ENCODE data around the gene RASL12.
"Not testable (repeated sequence)": the region's sequence is repeated elsewhere in the genome, so short reads cannot be mapped to it uniquely, and the experiment has no call there.

RASL12 gene

DNA sequence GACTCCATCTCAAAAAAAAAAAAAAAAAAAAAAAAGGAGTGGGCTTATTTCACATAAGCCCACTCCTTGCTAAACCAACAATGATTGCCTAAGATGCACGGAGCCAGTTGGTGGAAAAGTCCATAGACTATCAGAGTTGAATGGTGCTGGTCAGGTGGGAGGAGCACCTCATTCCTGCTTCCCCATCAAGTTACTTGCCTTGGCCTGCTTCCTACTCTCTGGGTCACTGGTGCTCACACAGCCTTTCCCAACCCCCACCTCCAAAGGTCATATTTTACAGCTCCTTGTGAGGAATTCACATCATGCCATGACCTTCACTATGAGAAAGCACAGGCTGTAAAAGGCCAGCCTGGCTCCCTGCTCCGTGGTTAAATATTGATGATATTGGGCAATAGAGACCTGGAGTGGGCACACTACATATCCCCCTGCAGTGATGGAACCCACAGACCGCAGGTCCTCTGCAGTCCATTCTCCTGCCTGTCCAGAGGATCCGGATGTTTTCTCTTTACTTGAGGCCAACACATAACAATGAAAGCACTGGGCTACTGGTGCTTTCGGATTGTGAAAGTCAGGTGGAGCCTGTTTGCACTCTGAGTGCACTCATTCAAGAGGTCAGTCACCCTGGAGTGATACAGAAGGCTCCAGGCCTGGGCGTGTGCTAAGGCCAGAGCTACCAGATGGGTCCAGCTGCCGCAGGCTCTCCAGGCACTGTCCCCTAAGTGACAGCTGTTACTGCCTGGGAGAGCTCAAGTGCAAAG is 22.9 kb downstream of the RASL12 start, which contains the start of gene SLC51B:
SLC51B (plus strand) TSS at position 664 of the 758 bp plus-strand sequence. CDS start 4,618 bp downstream, outside the sequence.
- H3K4me3 ChIP-seq (ENCODE audit: low read depth, low read length) = no peak within 1 kb of the TSS
- no peak for DNase-seq (ENCODE audit: low read depth)
- TF ChIP-seq, protein P1, sequence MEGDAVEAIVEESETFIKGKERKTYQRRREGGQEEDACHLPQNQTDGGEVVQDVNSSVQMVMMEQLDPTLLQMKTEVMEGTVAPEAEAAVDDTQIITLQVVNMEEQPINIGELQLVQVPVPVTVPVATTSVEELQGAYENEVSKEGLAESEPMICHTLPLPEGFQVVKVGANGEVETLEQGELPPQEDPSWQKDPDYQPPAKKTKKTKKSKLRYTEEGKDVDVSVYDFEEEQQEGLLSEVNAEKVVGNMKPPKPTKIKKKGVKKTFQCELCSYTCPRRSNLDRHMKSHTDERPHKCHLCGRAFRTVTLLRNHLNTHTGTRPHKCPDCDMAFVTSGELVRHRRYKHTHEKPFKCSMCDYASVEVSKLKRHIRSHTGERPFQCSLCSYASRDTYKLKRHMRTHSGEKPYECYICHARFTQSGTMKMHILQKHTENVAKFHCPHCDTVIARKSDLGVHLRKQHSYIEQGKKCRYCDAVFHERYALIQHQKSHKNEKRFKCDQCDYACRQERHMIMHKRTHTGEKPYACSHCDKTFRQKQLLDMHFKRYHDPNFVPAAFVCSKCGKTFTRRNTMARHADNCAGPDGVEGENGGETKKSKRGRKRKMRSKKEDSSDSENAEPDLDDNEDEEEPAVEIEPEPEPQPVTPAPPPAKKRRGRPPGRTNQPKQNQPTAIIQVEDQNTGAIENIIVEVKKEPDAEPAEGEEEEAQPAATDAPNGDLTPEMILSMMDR (IDR thresholded peaks at IDR 0.05; ENCODE audit: control insufficient read depth, extremely low read depth, insufficient read depth) = no peak

DNA sequence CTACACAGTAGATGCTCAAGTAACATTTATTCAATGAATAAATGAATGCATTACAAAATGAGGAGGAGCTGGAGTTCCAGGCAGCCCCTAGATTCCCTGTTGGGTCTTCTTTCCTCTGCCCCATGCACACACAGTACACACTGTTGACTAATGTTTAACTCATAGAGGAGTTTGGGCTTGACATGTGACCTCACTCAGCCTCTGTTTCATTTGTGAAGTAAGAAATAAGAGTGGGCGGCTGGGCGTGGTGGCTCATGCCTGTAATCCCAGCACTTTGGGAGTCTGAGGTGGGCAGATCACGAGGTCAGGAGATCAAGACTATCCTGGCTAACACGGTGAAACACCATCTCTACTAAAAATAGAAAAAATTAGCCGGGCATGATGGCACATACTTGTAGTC is 23.6 kb downstream of the RASL12 start:
- DNase-seq (ENCODE audit: low read depth); H3K4me3 ChIP-seq (ENCODE audit: low read depth, low read length): not testable (repeated sequence)

DNA sequence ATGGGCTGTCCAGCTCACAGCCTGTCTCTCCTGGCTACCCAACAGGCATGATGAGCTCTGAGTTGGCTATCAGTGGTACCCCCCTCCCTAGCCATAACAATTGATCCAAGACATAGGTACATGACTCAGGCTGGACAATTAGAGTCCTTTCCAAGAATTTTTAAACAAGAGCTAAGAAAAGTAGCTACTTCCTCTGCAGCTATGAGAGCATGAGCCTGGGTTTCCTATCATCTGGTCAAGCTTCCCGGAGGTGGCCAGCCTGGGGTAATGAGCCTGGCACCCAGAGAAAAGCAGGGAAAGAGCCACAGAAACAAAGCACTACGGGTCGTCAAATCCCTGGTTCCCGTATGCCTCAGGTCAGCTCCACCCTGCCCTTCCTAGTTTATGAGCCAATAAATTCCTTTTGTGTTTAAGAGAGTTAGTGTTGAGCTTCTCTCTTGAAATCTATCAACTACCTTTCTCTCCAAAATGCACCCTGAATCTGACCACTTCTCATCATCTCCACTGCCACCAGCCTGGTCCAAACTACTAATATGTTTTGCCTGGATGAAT is 24.9 kb downstream of the RASL12 start:
- DNase-seq (ENCODE audit: low read depth) = no peak
- TF ChIP-seq, protein P1 (IDR thresholded peaks at IDR 0.05; ENCODE audit: control insufficient read depth, extremely low read depth, insufficient read depth) = no peak
- no peak overlapping the region for H3K4me3 ChIP-seq (ENCODE audit: low read depth, low read length)

DNA sequence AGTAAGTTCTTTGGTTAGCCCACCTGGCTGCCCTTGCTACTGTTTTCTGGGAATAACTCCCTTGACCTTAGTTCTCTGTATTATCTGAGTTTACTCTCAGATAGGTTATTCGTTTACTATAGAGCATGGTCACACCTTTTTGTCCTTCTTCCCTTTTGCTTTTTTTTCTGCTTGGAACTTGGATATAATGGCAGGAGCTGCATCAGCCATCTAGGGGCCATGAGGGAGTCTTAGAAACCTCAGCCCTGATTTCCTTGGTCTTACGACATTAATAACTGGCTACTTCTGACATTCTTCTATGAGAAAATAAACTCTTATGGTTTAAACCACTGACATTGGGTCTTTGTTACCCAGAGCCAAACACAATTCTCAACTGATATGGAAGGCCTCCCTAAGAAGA is 26.0 kb downstream of the RASL12 start:
- no peak for DNase-seq (ENCODE audit: low read depth)

DNA sequence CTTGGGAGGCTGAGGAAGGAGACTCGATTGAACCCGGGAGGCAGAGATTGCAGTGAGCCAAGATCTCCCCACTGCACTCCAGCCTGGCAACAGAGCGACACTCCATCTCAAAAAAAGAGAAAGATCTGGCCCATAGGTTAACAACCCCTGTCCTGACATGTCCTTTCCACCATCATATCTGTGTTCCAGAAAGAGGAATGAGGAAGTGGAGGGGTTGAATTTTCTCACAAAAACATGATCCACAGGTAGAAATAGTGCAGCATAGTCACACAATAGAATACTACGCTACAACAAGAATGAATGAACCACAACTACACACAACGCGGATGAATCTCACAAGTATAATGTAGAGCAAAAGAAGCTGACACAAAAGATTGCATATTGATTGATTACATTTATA is 27.3 kb downstream of the RASL12 start:
- H3K4me3 ChIP-seq (ENCODE audit: low read depth, low read length) = no peak overlapping the region
- TF ChIP-seq, protein P1 (IDR thresholded peaks at IDR 0.05; ENCODE audit: control insufficient read depth, extremely low read depth, insufficient read depth) = no peak
- no peak for DNase-seq (ENCODE audit: low read depth)

More for the DNA sequence above, 26.0 kb downstream of the RASL12 start:
- TF ChIP-seq, protein P1 (IDR thresholded peaks at IDR 0.05; ENCODE audit: control insufficient read depth, extremely low read depth, insufficient read depth) = no peak
- no peak overlapping the region for H3K4me3 ChIP-seq (ENCODE audit: low read depth, low read length)

DNA sequence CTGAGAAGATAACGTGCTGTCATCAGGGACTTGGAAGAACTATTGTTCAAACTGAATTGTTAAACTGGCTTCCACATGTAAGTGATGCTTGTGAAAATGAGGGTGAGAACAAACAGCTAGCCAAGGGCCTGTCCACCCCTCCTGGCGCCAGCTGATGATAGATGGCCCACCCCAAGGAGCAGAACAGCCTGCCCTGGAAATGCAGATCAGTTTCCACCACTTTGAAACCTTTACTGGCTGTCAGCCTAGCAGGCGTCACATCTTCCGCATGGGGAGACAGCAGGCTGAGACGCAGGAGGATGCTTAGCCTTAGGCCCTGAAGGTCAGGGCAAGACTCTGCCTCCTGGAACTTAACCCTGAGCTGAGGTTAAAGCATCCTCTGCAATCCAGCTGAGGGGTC is 29.0 kb downstream of the RASL12 start:
- no peak overlapping the region for H3K4me3 ChIP-seq (ENCODE audit: low read depth, low read length)
- no peak for DNase-seq (ENCODE audit: low read depth)
- TF ChIP-seq, protein P1 (IDR thresholded peaks at IDR 0.05; ENCODE audit: control insufficient read depth, extremely low read depth, insufficient read depth) = no peak

DNA sequence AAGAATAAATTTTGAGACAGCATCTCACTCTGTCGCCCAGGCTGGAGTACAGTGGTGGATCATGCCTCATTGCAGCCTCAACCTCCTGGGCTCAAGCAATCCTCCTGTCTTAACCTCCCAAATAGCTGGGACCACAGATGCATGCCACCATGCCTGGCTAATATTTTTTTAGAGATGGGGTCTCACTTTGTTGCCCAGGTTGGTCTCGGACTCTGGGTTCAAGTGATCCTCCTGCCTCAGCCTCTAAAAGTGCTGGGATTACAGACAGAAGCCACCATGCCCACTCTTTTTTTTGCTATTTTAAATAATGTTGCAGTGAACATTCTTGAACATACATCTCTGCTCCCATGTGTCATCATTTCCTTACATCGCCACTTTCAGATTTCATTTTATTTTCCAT is 29.4 kb downstream of the RASL12 start:
- DNase-seq (ENCODE audit: low read depth) = no peak
- TF ChIP-seq, protein P1 (IDR thresholded peaks at IDR 0.05; ENCODE audit: control insufficient read depth, extremely low read depth, insufficient read depth) = no peak

More for the DNA sequence above, 29.4 kb downstream of the RASL12 start:
- no peak overlapping the region for H3K4me3 ChIP-seq (ENCODE audit: low read depth, low read length)
